CD8-positive, alpha-beta memory T cell (primary cell): Measurements from ENCODE around the gene MAGEH1. TPM values are rescaled to one million over a fixed set of nuclear protein-coding genes. Genes with fewer than 3 reads are reported as not detected.

ENCODE experiments used
- CTCF ChIA-PET: fragments of 350-600 bp; sonication (Branson Sonifier 250); formaldehyde crosslinking; loops from one replicate; lab custom pipeline; 2021; ENCODE audit warnings: antibody characterized with exemption; lab: Charles Lee
- POLR2A ChIA-PET: fragments of 350-600 bp; sonication (Branson Sonifier 250); formaldehyde crosslinking; loops from one replicate; lab custom pipeline; 2021; ENCODE audit warnings: antibody characterized with exemption; lab: Charles Lee
- DNase-seq, 5 donors: peaks; one replicate each; pipeline versions ENCODE4 v3.0.0 to v3.0.0-alpha.2; 2020 to 2022; ENCODE audit warnings: mixed read lengths in 1 of 5
- H3K27ac ChIP-seq: one replicate; pipeline ENCODE4 v1.7.0; 2013; ENCODE audit warnings: low read depth, mild to moderate bottlenecking, low read length, moderate library complexity
- H3K27me3 ChIP-seq: 2 replicates; pipeline ENCODE4 v1.7.0; 2013; ENCODE audit warnings: low read length, mild to moderate bottlenecking; ENCODE audit not compliant: insufficient read depth, poor library complexity, severe bottlenecking
- H3K36me3 ChIP-seq: 2 replicates; pipeline ENCODE4 v1.7.0; 2013; ENCODE audit warnings: mild to moderate bottlenecking, low read length, moderate library complexity; ENCODE audit not compliant: insufficient read depth
- H3K4me1 ChIP-seq: 2 replicates; pipeline ENCODE4 v1.7.0; 2013; ENCODE audit warnings: mild to moderate bottlenecking, low read length, moderate library complexity; ENCODE audit not compliant: insufficient read depth
- H3K4me3 ChIP-seq: 2 replicates; pipeline ENCODE4 v1.7.0; 2013; ENCODE audit warnings: mild to moderate bottlenecking, low read length
- H3K9me3 ChIP-seq: 2 replicates; pipeline ENCODE4 v1.7.0; 2013; ENCODE audit warnings: mild to moderate bottlenecking, low read length
- H3K27ac Mint-ChIP-seq, 8 donors: one replicate each; pipeline ENCODE4 v1.8.0; 2020 to 2021; ENCODE audit warnings: mixed read lengths in 8 of 8, mild to moderate bottlenecking in 6 of 8, inconsistent platforms in 3 of 8, moderate library complexity in 3 of 8
- H3K27me3 Mint-ChIP-seq, 2 donors: one replicate each; pipeline ENCODE4 v1.8.0; 2020 to 2021; ENCODE audit warnings: mixed read lengths in 2 of 2, mild to moderate bottlenecking in 1 of 2, moderate library complexity in 1 of 2
- H3K36me3 Mint-ChIP-seq, 3 donors: one replicate each; pipeline ENCODE4 v1.8.0; 2020 to 2021; ENCODE audit warnings: mixed read lengths in 3 of 3, inconsistent platforms in 1 of 3, mild to moderate bottlenecking in 1 of 3
- H3K4me1 Mint-ChIP-seq, 3 donors: one replicate each; pipeline ENCODE4 v1.8.0; 2020 to 2021; ENCODE audit warnings: mixed read lengths in 3 of 3, inconsistent platforms in 1 of 3, mild to moderate bottlenecking in 1 of 3
- H3K4me3 Mint-ChIP-seq, 7 donors: one replicate each; pipeline ENCODE4 v1.8.0; 2020 to 2021; ENCODE audit warnings: mixed read lengths in 7 of 7, mild to moderate bottlenecking in 6 of 7, moderate library complexity in 4 of 7, inconsistent platforms in 2 of 7
- H3K9me3 Mint-ChIP-seq, 5 donors: one replicate each; pipeline ENCODE4 v1.8.0; 2020 to 2022; ENCODE audit warnings: mixed read lengths in 5 of 5, mild to moderate bottlenecking in 3 of 5, moderate library complexity in 2 of 5, inconsistent platforms in 1 of 5
- polyA plus RNA-seq: library from polyadenylated mRNA; unstranded; fragments of 300-500 nt; fragmentation: Illumina TruSeq; gene quantifications from one replicate; pipeline ENCODE4 v1.2.3, GENCODE V29; 2021
- total RNA-seq, 2 experiments: library from RNA; stranded (reverse); gene quantifications; one replicate each; pipeline ENCODE4 v1.2.3, GENCODE V29; 2021

MAGEH1 gene
- total and polyA plus RNA-seq, 3 experiments from 2014 or later, result 15.4 to 27.2 (median 16.7) TPM

DNA sequence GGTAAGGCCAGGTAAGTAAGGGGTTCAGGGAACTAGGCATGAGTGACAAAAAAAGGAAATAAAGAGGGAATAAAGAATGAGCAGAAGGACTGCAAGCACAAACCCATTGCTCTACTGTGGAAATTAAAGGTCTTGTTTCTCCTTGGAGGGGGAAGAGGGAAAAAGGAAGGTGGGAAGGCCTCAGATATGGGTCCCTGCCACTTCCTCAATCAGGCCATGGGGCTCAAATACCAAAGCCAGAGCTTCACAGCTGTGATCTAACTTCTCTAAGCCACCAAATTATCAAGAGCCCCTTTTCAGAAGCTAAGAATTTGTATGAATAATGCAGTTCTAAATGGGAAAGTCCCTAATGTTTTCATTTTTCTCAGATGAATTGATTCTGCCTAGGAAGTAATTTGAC, 33.0 kb downstream of the MAGEH1 start:
- peaks cover 0 to 9% (median 0%) of the 10 kb centered on the region in 3 donors for H3K36me3 Mint-ChIP-seq
- no peaks in the 10 kb centered on the region for H3K9me3 ChIP-seq
- ChIA-PET CTCF (no interaction called here), POLR2A (no interaction called here)
- peaks cover 5 to 16% (median 8%) of the 10 kb centered on the region in 3 donors for H3K4me1 Mint-ChIP-seq
- H3K27me3 Mint-ChIP-seq, result no peaks in the 10 kb centered on the region
- H3K27ac ChIP-seq, result no peak overlapping the region
- no peak overlapping the region for H3K27ac Mint-ChIP-seq
- no peak overlapping the region for H3K4me3 ChIP-seq
- no peaks in the 10 kb centered on the region for H3K9me3 Mint-ChIP-seq
- no peaks in the 10 kb centered on the region for H3K27me3 ChIP-seq
- DNase-seq, result no peak
- peak overlapping the region in 2 of 7 donors; percentile 51 to 70 for H3K4me3 Mint-ChIP-seq
- no peaks in the 10 kb centered on the region for H3K36me3 ChIP-seq
- H3K4me1 ChIP-seq, result peaks cover 3% of the 10 kb centered on the region

DNA sequence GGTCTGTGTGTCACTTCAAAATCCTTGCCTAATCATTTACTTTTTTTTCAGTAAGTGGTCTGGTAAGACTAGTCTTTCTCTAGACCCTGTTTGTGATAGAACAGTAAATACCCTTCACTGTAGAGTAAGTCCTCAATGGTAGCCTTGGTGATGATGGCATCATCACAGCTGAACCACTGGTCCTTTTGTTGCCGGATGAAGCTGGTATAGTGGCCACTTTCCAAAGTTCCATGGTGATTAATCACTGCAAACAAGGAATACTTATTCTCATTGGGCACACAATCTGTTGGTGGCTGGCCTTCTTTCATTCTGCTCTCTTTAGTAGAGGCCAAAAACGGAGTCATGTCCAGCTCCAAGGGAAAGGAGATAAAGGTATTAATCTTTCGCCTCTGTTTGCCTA, 34.8 kb downstream of the MAGEH1 start:
- Histone ChIP-seq H3K27me3 (no peaks in the 10 kb centered on the region), H3K36me3 (no peaks in the 10 kb centered on the region), H3K4me3 (no peak overlapping the region), H3K4me1 (peaks cover 6% of the 10 kb centered on the region), H3K9me3 (no peaks in the 10 kb centered on the region), H3K27ac (no peak overlapping the region)
- Mint-ChIP-seq H3K9me3 (no peaks in the 10 kb centered on the region), H3K27ac (no peak overlapping the region), H3K36me3 (peaks cover 0 to 9% (median 0%) of the 10 kb centered on the region in 3 donors), H3K4me3 (no peak overlapping the region), H3K27me3 (no peaks in the 10 kb centered on the region), H3K4me1 (peaks cover 8 to 16% (median 10%) of the 10 kb centered on the region in 3 donors)
- DNase-seq, result no peak
- POLR2A ChIA-PET, result no interaction called here
- CTCF ChIA-PET, result interaction anchor here (1.3 kb wide), 1 partner anchor 231 kb away, joined by 4 read pairs; the partner anchor contains the start of gene RRAGB

DNA sequence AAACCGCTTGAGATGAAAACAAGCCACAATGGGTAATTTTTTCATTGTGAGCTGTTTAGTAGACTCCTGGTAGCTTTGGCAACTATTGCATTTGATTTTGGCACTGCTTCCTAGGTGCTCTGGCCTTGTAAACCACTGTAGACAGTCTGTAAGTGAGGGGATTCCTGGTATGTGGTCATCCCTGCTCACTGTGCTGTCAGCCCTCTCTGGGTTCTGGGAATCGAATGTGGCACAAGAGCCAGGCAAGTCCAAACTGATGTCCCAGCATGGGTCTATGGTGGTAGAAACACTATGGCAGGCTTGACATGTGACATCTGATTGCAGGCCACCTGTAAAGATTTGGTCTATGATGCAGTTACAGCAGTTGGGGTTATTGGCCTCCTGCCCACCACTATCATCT, 35.2 kb downstream of the MAGEH1 start:
- peaks cover 0 to 9% (median 0%) of the 10 kb centered on the region in 3 donors for H3K36me3 Mint-ChIP-seq
- H3K36me3 ChIP-seq, result no peaks in the 10 kb centered on the region
- no peaks in the 10 kb centered on the region for H3K9me3 ChIP-seq
- POLR2A ChIA-PET, result no interaction called here
- no peaks in the 10 kb centered on the region for H3K27me3 ChIP-seq
- DNase-seq, result no peak
- H3K27me3 Mint-ChIP-seq, result no peaks in the 10 kb centered on the region
- no peak overlapping the region for H3K4me3 ChIP-seq
- no peaks in the 10 kb centered on the region for H3K9me3 Mint-ChIP-seq
- no peak overlapping the region for H3K27ac Mint-ChIP-seq
- H3K27ac ChIP-seq, result no peak overlapping the region
- H3K4me1 ChIP-seq, result peaks cover 6% of the 10 kb centered on the region
- CTCF ChIA-PET, result interaction anchor here (1.3 kb wide), 1 partner anchor 230 kb away, joined by 4 read pairs; the partner anchor contains the start of gene RRAGB
- peak overlapping the region in 3 of 7 donors; percentile 82 to 87 (median 85) for H3K4me3 Mint-ChIP-seq
- peaks cover 8 to 16% (median 10%) of the 10 kb centered on the region in 3 donors for H3K4me1 Mint-ChIP-seq

DNA sequence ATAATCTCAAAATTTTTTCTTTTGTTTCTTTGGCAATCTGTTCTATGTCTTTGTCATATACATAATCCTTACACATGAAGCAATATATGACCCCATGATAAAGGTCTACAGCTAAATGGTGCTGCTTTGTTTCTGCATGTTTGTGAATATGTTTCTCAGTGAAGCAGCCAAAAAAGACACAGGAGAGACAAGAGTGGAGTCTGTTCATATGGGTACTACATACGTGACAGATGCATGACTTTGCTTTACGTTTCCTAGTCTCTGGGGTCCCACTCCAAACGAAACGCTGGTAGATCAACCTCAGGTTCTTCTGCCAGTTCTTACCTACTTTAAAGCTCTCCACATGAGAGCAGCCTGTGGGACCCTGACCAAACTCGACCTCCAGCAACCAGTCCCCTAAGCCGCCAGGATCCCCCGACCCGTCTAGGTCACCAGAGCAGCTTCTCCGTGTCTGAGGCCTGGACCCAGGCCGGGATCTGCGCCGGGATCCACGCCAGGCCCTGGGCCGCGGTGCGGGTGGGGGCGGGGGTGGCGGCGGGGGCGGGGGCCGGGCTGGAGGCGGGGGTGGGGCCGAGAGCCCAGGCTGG, 36.2 kb downstream of the MAGEH1 start:
- Mint-ChIP-seq H3K4me3 (peak overlapping the region; percentile 82 to 96 (median 93)), H3K9me3 (no peaks in the 10 kb centered on the region), H3K4me1 (peaks cover 8 to 16% (median 10%) of the 10 kb centered on the region in 3 donors), H3K27me3 (peaks cover 0 to 2% of the 10 kb centered on the region in 2 donors), H3K27ac (peak overlapping the region; percentile 68 to 92 (median 88)), H3K36me3 (peaks cover 0 to 9% (median 0%) of the 10 kb centered on the region in 3 donors)
- peak overlapping the region; percentile 16 for H3K27ac ChIP-seq
- H3K4me1 ChIP-seq, result peaks cover 6% of the 10 kb centered on the region
- H3K4me3 ChIP-seq, result no peak overlapping the region
- H3K27me3 ChIP-seq, result no peaks in the 10 kb centered on the region
- CTCF ChIA-PET, result interaction anchor here (0.8 to 2.4 kb wide), 5 partner anchors 8 to 1240 kb away, joined by 3 to 8 read pairs (median 4); partner anchors contain the start of genes MAGEH1 and RRAGB
- H3K36me3 ChIP-seq, result no peaks in the 10 kb centered on the region
- POLR2A ChIA-PET, result interaction anchor here (1.0 to 2.0 kb wide), 4 partner anchors 36 to 1305 kb away, joined by 3 to 20 read pairs (median 14); partner anchors contain the start of genes FAM120C, MAGEH1 and RRAGB
- no peaks in the 10 kb centered on the region for H3K9me3 ChIP-seq
- DNase-seq, result no peak

DNA sequence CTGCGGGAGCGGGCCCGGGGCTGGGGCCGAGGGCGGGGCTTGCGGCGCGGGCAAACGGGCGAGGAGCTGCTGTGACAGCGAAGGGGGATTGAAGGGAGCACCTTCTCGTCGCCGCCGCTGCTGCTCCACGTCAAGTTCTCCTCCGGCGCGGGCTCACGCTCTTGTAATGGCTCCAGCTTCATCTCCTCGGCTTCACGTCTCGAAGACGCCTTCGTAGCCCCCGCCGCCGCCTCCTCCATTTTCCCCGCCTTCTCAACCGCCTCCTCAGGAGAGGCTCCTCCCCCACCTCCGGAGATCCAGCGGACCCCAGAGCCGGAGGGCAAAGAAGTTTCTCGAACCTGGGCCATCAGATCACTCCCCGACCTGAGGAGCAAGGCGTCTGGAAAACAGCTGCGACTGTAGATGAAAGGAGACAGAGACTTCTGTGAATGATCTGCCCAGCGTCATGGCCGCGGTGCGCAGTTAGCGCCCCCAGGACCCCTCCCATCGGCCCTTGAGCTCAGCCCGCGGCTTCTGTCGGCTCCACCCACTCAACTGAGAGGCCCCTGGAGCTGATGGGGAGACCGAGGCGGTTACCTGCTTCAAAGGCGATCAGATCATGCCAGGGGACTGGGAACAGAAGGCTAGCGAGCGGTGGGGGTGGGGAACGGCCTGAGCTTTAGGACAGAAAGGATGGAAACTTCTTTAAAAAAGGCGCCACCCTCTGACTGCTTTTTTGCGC, 36.8 kb downstream of the MAGEH1 start:
- H3K27me3 Mint-ChIP-seq, result peaks cover 0 to 2% of the 10 kb centered on the region in 2 donors
- H3K9me3 ChIP-seq, result no peaks in the 10 kb centered on the region
- peaks cover 8 to 16% (median 10%) of the 10 kb centered on the region in 3 donors for H3K4me1 Mint-ChIP-seq
- peaks cover 0 to 9% (median 0%) of the 10 kb centered on the region in 3 donors for H3K36me3 Mint-ChIP-seq
- H3K4me3 Mint-ChIP-seq, result peak overlapping the region; percentile 93 to 97 (median 93)
- DNase-seq, result peak; percentile 37 to 77 (median 69)
- H3K27ac ChIP-seq, result peak overlapping the region; percentile 78
- H3K4me3 ChIP-seq, result peak overlapping the region; percentile 81
- H3K27ac Mint-ChIP-seq, result peak overlapping the region; percentile 85 to 97 (median 96)
- CTCF ChIA-PET, result interaction anchor here (0.7 to 2.4 kb wide), 10 partner anchors 8 to 1239 kb away, joined by 3 to 8 read pairs (median 4); partner anchors contain the start of genes MAGEH1 and RRAGB
- POLR2A ChIA-PET, result interaction anchor here (0.6 to 2.0 kb wide), 7 partner anchors 37 to 1306 kb away, joined by 3 to 20 read pairs (median 3); partner anchors contain the start of genes FAM120C, MAGEH1 and RRAGB
- H3K4me1 ChIP-seq, result peaks cover 6% of the 10 kb centered on the region
- no peaks in the 10 kb centered on the region for H3K9me3 Mint-ChIP-seq
- no peaks in the 10 kb centered on the region for H3K27me3 ChIP-seq
- H3K36me3 ChIP-seq, result no peaks in the 10 kb centered on the region

DNA sequence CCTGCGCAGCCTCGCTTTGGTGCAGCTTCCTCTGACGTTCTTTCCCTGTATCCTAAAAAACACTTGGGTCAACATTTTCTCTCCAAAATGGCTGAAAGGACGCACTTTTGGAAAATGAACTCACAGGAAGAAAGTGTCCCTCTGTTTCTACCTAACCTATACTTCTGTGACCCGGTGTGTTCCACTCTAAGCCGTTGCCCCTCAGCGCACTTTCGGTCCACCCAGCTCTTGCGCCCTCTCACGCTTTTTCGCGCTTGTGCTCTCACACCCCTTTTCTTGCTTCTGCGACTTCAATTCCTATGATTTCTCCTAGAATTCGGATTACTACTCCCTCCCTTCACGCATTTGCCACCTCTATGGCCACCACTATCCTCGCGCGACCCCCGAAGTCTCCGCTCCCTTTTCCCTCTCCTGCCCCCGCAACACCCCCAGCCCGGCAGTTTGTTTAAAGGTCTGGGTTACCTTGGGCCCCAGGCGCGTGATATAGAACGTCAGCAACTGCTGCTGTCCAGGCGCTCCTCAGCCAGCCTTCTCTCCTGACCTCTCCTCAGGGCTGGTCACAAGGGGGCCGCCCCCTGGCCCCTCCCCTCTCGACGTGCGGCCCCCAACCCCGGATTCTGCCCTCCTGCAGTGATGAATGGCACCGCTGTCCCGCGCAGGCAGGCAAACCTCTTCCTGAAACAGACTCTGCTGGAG, 37.5 kb downstream of the MAGEH1 start, which contains the start of gene USP51:
Gene USP51 (minus strand): TSS at position 535 of the 696 bp plus-strand sequence. CDS start 909 bp downstream, outside the sequence.
- Histone ChIP-seq H3K9me3 (no peaks in the 10 kb centered on the region), H3K27ac (peak within 1 kb of the TSS; percentile 78), H3K4me1 (peaks cover 6% of the 10 kb centered on the region), H3K36me3 (no peaks in the 10 kb centered on the region), H3K4me3 (peak within 1 kb of the TSS; percentile 81), H3K27me3 (no peaks in the 10 kb centered on the region)
- H3K9me3 Mint-ChIP-seq, result no peaks in the 10 kb centered on the region
- H3K4me1 Mint-ChIP-seq, result peaks cover 8 to 16% (median 10%) of the 10 kb centered on the region in 3 donors
- peaks cover 0 to 9% (median 0%) of the 10 kb centered on the region in 3 donors for H3K36me3 Mint-ChIP-seq
- peak within 1 kb of the TSS; percentile 85 to 99 (median 96) for H3K27ac Mint-ChIP-seq
- peak in 3 of 5 donors; percentile 19 to 46 (median 40) for DNase-seq
- ChIA-PET POLR2A (interaction anchor here (0.8 to 2.0 kb wide), 6 partner anchors 37 to 1307 kb away, joined by 3 to 20 read pairs (median 8); partner anchors contain the start of genes FAM120C, MAGEH1 and RRAGB), CTCF (interaction anchor here (0.7 to 2.4 kb wide), 9 partner anchors 9 to 1239 kb away, joined by 3 to 8 read pairs (median 3); partner anchors contain the start of genes MAGEH1 and RRAGB)
- peaks cover 0 to 2% of the 10 kb centered on the region in 2 donors for H3K27me3 Mint-ChIP-seq
- H3K4me3 Mint-ChIP-seq, result peak within 1 kb of the TSS; percentile 93 to 97 (median 93)

DNA sequence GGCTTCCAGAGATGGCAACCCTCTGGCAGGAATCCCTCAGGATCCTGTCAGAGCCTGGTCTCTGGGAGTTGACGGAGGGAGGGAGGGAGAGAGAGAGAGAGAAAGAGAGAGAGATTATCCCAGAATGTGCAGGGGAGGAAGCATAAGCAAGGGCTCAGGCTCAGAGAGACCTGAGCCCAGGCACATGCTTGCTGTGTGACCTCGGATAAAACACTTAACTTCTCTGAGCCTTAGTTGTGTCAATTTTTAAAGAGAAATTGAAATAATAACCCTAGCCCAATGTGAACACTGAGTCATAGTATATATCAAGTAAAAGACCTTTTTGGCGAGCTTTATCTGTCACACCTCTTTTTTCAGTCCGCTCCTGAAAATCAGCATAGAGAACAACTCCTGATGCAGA, 38.2 kb downstream of the MAGEH1 start:
- Histone ChIP-seq H3K4me1 (peaks cover 6% of the 10 kb centered on the region), H3K36me3 (no peaks in the 10 kb centered on the region), H3K4me3 (peak overlapping the region; percentile 81), H3K9me3 (no peaks in the 10 kb centered on the region), H3K27me3 (no peaks in the 10 kb centered on the region), H3K27ac (peak overlapping the region; percentile 78)
- H3K4me1 Mint-ChIP-seq, result peaks cover 8 to 16% (median 10%) of the 10 kb centered on the region in 3 donors
- H3K27me3 Mint-ChIP-seq, result peaks cover 0 to 2% of the 10 kb centered on the region in 2 donors
- POLR2A ChIA-PET, result no interaction called here
- H3K36me3 Mint-ChIP-seq, result peaks cover 0 to 9% (median 0%) of the 10 kb centered on the region in 3 donors
- CTCF ChIA-PET, result interaction anchor here (1.3 kb wide), 1 partner anchor 759 kb away, joined by 3 read pairs; no protein-coding TSS in a partner anchor
- H3K27ac Mint-ChIP-seq, result peak overlapping the region in 4 of 8 donors; percentile 58 to 96 (median 88)
- no peaks in the 10 kb centered on the region for H3K9me3 Mint-ChIP-seq
- DNase-seq, result no peak
- peak overlapping the region; percentile 93 to 97 (median 93) for H3K4me3 Mint-ChIP-seq
